Calu3 (cell line): ENCODE data around the gene DSCAM. TPM values are rescaled to one million over a fixed set of nuclear protein-coding genes. Genes with fewer than 3 reads are reported as not detected.

Experiments used
- BruUV-seq: library from RNA; stranded (reverse); fragments of 400-500 nt; replicated peaks from 2 replicates; lab custom pipeline; 2021; lab: Mats Ljungman, UMichigan
- CTCF ChIA-PET: fragments of 300-600 bp; sonication (Branson Sonifier 250); formaldehyde crosslinking; loops from one replicate; lab custom pipeline; 2022; ENCODE audit warnings: antibody characterized with exemption; lab: Charles Lee
- DNase-seq: peaks from one replicate; pipeline ENCODE4 v3.0.0; 2022
- H3K27ac Mint-ChIP-seq: one replicate; pipeline ENCODE4 v1.8.0; 2022; ENCODE audit warnings: mixed read lengths; ENCODE audit not compliant: unreplicated experiment
- H3K27me3 Mint-ChIP-seq: one replicate; pipeline ENCODE4 v1.8.0; 2022; ENCODE audit warnings: mixed read lengths; ENCODE audit not compliant: unreplicated experiment
- H3K36me3 Mint-ChIP-seq: one replicate; pipeline ENCODE4 v1.8.0; 2022; ENCODE audit warnings: mild to moderate bottlenecking, moderate library complexity, mixed read lengths; ENCODE audit not compliant: insufficient read depth, unreplicated experiment
- H3K4me1 Mint-ChIP-seq: one replicate; pipeline ENCODE4 v1.8.0; 2022; ENCODE audit warnings: mild to moderate bottlenecking, low read depth, mixed read lengths; ENCODE audit not compliant: unreplicated experiment
- H3K4me3 Mint-ChIP-seq: one replicate; pipeline ENCODE4 v1.8.0; 2022; ENCODE audit warnings: mild to moderate bottlenecking, low read depth, moderate library complexity, mixed read lengths; ENCODE audit not compliant: unreplicated experiment
- H3K9me3 Mint-ChIP-seq: one replicate; pipeline ENCODE4 v1.8.0; 2022; ENCODE audit warnings: low read depth, mixed read lengths; ENCODE audit not compliant: unreplicated experiment
- intact Hi-C: fragments of 100-400 bp; cut with micrococcal nuclease; formaldehyde crosslinking; loops from one replicate; pipeline ENCODE4 v1.10.0; 2022; ENCODE audit not compliant: unreplicated experiment
- total RNA-seq: library from RNA; stranded (reverse); gene quantifications from 2 replicates; pipeline ENCODE4 v1.2.3, GENCODE V29; 2022
- TF ChIP-seq, protein P1 (sequence below): fragments of 200-600 bp; IDR thresholded peaks from one replicate; pipeline ENCODE4 v1.8.0; 2022; ENCODE audit warnings: antibody characterized with exemption; ENCODE audit not compliant: unreplicated experiment

DSCAM gene
- total RNA-seq, 1 experiment from 2014 or later = not detected

DNA sequence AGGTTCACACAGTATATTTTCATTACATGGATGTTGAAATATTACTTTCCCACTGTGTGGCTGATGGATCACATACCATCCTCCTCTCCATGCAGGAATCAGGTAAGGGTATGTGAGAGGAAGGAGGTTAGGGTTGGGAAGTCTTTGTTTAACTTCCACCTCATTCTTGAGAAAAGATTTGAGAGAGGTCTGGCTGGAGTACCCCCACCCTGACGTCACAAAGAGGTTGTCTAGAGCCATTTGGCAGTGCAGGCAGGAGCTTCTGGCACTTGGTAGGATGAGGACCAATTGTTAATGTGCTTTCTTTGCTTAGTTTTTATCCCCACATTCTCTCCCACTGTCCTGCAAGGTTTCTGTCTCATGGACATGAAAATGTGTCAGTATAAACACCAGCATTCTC lies 356.6 kb downstream of the DSCAM start:
- TF ChIP-seq, protein P1, sequence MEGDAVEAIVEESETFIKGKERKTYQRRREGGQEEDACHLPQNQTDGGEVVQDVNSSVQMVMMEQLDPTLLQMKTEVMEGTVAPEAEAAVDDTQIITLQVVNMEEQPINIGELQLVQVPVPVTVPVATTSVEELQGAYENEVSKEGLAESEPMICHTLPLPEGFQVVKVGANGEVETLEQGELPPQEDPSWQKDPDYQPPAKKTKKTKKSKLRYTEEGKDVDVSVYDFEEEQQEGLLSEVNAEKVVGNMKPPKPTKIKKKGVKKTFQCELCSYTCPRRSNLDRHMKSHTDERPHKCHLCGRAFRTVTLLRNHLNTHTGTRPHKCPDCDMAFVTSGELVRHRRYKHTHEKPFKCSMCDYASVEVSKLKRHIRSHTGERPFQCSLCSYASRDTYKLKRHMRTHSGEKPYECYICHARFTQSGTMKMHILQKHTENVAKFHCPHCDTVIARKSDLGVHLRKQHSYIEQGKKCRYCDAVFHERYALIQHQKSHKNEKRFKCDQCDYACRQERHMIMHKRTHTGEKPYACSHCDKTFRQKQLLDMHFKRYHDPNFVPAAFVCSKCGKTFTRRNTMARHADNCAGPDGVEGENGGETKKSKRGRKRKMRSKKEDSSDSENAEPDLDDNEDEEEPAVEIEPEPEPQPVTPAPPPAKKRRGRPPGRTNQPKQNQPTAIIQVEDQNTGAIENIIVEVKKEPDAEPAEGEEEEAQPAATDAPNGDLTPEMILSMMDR = no peak
- no peaks in the 10 kb centered on the region for H3K36me3 Mint-ChIP-seq

DNA sequence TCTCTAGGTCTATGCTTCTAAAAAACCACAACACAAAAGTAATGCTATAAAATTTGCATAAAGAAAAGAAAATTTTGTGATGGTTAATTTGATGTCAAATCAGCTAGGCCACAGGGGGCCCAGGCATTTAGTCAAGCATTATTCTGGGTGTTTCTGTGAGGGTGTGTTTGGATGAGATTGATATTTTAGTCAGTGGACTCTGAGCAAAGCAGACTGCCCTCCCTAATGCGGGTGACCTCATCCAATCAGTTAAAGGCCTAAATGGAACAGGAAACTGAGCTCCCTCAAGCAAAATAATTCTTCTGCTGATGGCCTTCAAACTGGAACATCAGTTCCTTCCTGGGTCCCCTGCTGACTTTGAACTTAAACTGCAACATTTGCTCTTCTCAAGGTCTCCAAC lies 358.0 kb downstream of the DSCAM start:
- CTCF ChIA-PET = no interaction called here
- Mint-ChIP-seq H3K27me3 (no peaks in the 10 kb centered on the region), H3K9me3 (peaks cover 19% of the 10 kb centered on the region), H3K27ac (no peak overlapping the region), H3K4me3 (no peak overlapping the region), H3K4me1 (no peaks in the 10 kb centered on the region), H3K36me3 (no peaks in the 10 kb centered on the region)
- no peak for DNase-seq
- BruUV-seq = no TSS peak
- TF ChIP-seq, protein P1 = no peak
- intact Hi-C loops = no loop called here

More for the DNA sequence above, 356.6 kb downstream of the DSCAM start:
- BruUV-seq = no TSS peak
- intact Hi-C loops = no loop called here
- Mint-ChIP-seq H3K27ac (no peak overlapping the region), H3K27me3 (no peaks in the 10 kb centered on the region), H3K9me3 (peaks cover 21% of the 10 kb centered on the region), H3K4me3 (no peak overlapping the region), H3K4me1 (no peaks in the 10 kb centered on the region)
- CTCF ChIA-PET = no interaction called here
- DNase-seq = no peak

DNA sequence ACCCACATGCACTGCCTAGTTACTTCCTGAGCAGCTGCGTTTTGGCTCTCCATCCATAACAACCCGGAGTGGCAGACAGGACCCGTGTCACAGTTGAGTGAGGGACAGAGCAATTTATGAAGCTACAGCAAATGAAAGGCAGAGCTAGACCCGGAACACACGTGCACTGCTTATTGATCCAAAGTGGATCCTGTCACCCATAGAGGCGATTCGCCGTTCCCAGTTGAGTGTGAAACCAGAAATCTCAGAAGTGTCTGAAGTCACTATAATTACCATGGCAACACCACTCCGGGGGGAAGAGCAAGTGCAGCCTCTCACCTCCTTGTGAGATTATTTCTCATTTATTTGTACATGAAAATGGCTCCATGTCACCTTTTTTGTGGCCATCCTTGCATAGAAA lies 365.2 kb downstream of the DSCAM start:
- Mint-ChIP-seq H3K27ac (no peak overlapping the region), H3K4me1 (no peaks in the 10 kb centered on the region), H3K4me3 (no peak overlapping the region), H3K36me3 (no peaks in the 10 kb centered on the region), H3K27me3 (no peaks in the 10 kb centered on the region), H3K9me3 (no peaks in the 10 kb centered on the region)
- CTCF ChIA-PET = interaction anchor here (0.6 kb wide), 1 partner anchor 355 kb away, joined by 4 read pairs; no protein-coding TSS in a partner anchor
- no peak for DNase-seq
- TF ChIP-seq, protein P1 = no peak
- intact Hi-C loops = no loop called here
- no TSS peak for BruUV-seq

DNA sequence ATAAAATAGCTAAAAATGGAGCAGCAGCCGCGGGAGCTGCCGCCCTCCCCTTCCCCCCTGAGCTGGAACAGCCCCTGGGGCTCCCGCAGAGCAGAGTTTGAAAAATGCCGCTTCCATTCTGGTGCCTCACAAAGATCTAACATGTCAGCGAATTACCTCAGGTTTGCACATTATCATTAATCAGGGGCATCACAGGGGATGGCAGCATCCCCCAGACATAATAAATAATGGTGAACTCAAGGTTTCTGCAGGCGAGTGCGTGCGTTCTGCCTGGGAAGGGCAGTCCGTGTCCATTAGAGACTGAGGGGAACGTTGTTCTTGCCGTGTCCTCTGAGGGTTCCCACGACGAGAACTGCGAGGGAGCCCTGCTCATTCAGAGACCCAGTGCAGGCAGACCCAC lies 372.4 kb downstream of the DSCAM start:
- H3K4me1 Mint-ChIP-seq = no peaks in the 10 kb centered on the region
- CTCF ChIA-PET = no interaction called here
- BruUV-seq = no TSS peak

More for the DNA sequence above, 372.4 kb downstream of the DSCAM start:
- TF ChIP-seq, protein P1 = no peak
- Mint-ChIP-seq H3K27ac (no peak overlapping the region), H3K4me3 (no peak overlapping the region), H3K36me3 (no peaks in the 10 kb centered on the region), H3K27me3 (no peaks in the 10 kb centered on the region), H3K9me3 (peaks cover 5% of the 10 kb centered on the region)
- DNase-seq = no peak
- intact Hi-C loops = no loop called here
